ENCODE measurements around the gene STARD9. TPM values are rescaled to one million over a fixed set of nuclear protein-coding genes. Genes with fewer than 3 reads are reported as not detected.

Gene STARD9
- total and polyA plus RNA-seq, 5 donors from 2014 or later: 0.07 to 9.8 (median 0.16) TPM

DNA sequence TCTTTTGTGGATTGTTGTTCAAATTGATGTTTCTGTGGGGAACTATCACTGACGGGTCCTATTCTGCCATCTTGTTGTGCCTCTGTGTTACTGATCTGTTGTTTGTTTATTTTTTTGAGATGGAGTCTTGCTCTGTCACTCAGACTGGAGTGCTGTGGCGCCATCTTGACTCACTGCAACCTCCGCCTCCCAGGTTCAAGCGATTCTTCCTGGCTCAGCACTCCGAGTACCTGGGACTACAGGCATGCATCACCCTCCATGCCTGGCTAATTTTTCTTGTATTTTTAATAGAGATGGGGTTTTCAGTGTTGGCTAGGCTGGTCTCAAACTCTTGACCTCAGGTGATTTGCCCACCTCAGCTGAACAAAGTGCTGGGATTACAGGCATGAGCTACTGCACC, 129.9 kb downstream of the STARD9 start:
- Mint-ChIP-seq H3K4me3 (no peak overlapping the region), H3K27me3 (peaks cover 4% of the 10 kb centered on the region), H3K36me3 (peaks cover 11% of the 10 kb centered on the region), H3K4me1 (peaks cover 0 to 5% (median 0%) of the 10 kb centered on the region in 4 donors), H3K9me3 (no peaks in the 10 kb centered on the region), H3K27ac (no peak overlapping the region)
- no peak for ATAC-seq (ENCODE audit: low read depth in 2 of 2)
- Histone ChIP-seq H3K36me3 (ENCODE audit: control insufficient read depth, insufficient read depth, low read length) (no peaks in the 10 kb centered on the region), H3K27ac (ENCODE audit: insufficient read depth, low read length, poor library complexity, severe bottlenecking) (no peak overlapping the region), H3K4me3 (ENCODE audit: low read depth, low read length) (no peak overlapping the region), H3K4me1 (ENCODE audit: control insufficient read depth, insufficient read depth, low read length, poor library complexity, severe bottlenecking) (no peaks in the 10 kb centered on the region), H3K9me3 (ENCODE audit: control insufficient read depth in 2 of 2, low read length in 2 of 2) (no peaks in the 10 kb centered on the region), H3K27me3 (ENCODE audit: control insufficient read depth, insufficient read depth, low read length) (no peaks in the 10 kb centered on the region)
- DNase-seq: no peak

DNA sequence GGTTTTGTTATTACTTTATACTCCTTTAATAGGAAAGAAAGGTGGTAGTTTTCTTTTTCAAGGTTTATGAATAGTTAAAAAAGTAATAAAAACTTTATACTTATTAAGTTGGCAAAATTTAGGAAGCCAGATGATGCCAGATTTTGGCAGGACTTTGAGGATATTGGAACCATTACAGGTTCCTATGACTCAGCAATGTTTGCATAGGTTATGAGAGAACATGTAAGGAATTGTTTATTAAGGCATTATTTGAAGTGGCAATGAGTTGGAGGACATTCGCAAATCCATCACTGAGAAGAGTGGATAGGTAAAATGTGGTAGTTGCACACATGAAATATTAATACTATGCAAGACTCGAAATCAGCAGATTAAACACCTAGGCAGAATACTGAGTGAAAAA, 131.7 kb downstream of the STARD9 start:
- Histone ChIP-seq H3K9me3 (ENCODE audit: control insufficient read depth in 2 of 2, low read length in 2 of 2) (no peaks in the 10 kb centered on the region), H3K36me3 (ENCODE audit: control insufficient read depth, insufficient read depth, low read length) (no peaks in the 10 kb centered on the region), H3K4me1 (ENCODE audit: control insufficient read depth, insufficient read depth, low read length, poor library complexity, severe bottlenecking) (no peaks in the 10 kb centered on the region), H3K27me3 (ENCODE audit: control insufficient read depth, insufficient read depth, low read length) (no peaks in the 10 kb centered on the region), H3K27ac (ENCODE audit: insufficient read depth, low read length, poor library complexity, severe bottlenecking) (no peak overlapping the region), H3K4me3 (ENCODE audit: low read depth, low read length) (no peak overlapping the region)
- Mint-ChIP-seq H3K4me1 (peaks cover 0 to 5% (median 0%) of the 10 kb centered on the region in 4 donors), H3K36me3 (peaks cover 3% of the 10 kb centered on the region), H3K4me3 (no peak overlapping the region), H3K9me3 (no peaks in the 10 kb centered on the region), H3K27ac (peak overlapping the region in 1 of 3 donors; percentile 33), H3K27me3 (peaks cover 4% of the 10 kb centered on the region)
- DNase-seq (no peak), ATAC-seq (ENCODE audit: low read depth in 2 of 2) (no peak)

DNA sequence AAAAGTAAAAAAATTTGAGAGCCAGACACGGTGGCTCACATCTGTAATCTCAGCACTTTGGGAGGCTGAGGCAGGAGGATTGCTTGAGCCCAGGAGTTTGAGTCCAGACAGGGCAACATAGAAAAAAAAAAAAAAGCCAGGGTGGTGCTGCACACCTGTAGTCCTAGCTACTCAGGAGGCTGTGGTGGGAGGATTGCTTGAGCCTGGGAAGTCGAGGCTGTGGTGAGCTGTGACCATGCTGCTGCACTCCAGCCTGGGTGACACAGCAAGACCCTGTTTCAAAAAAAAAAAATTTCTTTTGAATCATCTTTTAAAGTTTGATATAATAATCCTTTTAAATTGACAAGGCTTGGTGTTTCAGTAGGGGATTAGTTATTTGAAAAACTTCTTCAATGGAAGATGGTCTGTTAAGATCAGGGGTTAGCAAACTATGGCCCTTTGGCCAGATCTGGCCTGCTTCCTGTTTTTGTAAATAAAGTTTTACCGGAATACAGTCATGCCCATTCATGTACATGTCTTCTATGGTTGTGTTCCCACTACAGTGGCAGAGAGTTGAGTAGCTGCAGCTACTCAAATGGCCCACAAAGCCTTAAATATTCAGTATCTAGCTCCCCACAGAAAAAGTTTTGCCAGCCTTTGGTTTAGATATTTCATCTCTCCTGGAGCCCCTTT, 132.6 kb downstream of the STARD9 start:
- Histone ChIP-seq H3K36me3 (ENCODE audit: control insufficient read depth, insufficient read depth, low read length) (no peaks in the 10 kb centered on the region), H3K27ac (ENCODE audit: insufficient read depth, low read length, poor library complexity, severe bottlenecking) (no peak overlapping the region), H3K4me3 (ENCODE audit: low read depth, low read length) (no peak overlapping the region), H3K27me3 (ENCODE audit: control insufficient read depth, insufficient read depth, low read length) (no peaks in the 10 kb centered on the region), H3K9me3 (ENCODE audit: control insufficient read depth in 2 of 2, low read length in 2 of 2) (no peaks in the 10 kb centered on the region), H3K4me1 (ENCODE audit: control insufficient read depth, insufficient read depth, low read length, poor library complexity, severe bottlenecking) (no peaks in the 10 kb centered on the region)
- Mint-ChIP-seq H3K4me1 (peaks cover 0 to 5% (median 0%) of the 10 kb centered on the region in 4 donors), H3K36me3 (peaks cover 3% of the 10 kb centered on the region), H3K27me3 (peaks cover 4% of the 10 kb centered on the region), H3K9me3 (no peaks in the 10 kb centered on the region), H3K4me3 (no peak overlapping the region), H3K27ac (peak overlapping the region in 1 of 3 donors; percentile 5)
- DNase-seq (no peak), ATAC-seq (ENCODE audit: low read depth in 2 of 2) (no peak)

DNA sequence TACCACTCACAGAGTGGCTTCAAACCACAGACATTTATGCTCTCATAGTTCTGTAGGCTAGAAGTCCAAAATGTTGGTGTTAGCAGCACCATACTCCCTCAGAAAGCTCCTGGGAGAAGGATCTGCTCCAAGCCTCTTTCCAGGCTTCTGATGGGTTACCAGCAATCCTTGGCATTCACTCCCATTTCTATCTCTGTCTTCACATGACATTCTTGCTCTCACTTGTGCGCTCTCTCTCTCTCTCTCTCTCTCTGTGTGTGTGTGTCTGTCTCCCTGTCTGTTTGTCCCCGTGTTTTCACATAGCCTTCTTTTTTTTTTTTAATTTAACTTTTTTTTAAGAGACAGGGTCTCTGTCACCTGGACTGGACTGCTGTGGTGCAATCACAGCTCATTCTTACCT, 135.3 kb downstream of the STARD9 start:
- no peaks in the 10 kb centered on the region for H3K4me1 Mint-ChIP-seq
- no peaks in the 10 kb centered on the region for H3K27me3 ChIP-seq (ENCODE audit: control insufficient read depth, insufficient read depth, low read length)
- H3K27ac Mint-ChIP-seq: peak overlapping the region in 1 of 3 donors; percentile 5
- H3K4me3 ChIP-seq (ENCODE audit: low read depth, low read length): no peak overlapping the region
- no peak overlapping the region for H3K4me3 Mint-ChIP-seq
- peaks cover 3% of the 10 kb centered on the region for H3K36me3 Mint-ChIP-seq
- H3K9me3 Mint-ChIP-seq: no peaks in the 10 kb centered on the region
- no peaks in the 10 kb centered on the region for H3K4me1 ChIP-seq (ENCODE audit: control insufficient read depth, insufficient read depth, low read length, poor library complexity, severe bottlenecking)
- no peaks in the 10 kb centered on the region for H3K9me3 ChIP-seq (ENCODE audit: control insufficient read depth in 2 of 2, low read length in 2 of 2)
- H3K36me3 ChIP-seq (ENCODE audit: control insufficient read depth, insufficient read depth, low read length): no peaks in the 10 kb centered on the region
- DNase-seq: no peak
- H3K27me3 Mint-ChIP-seq: peaks cover 4% of the 10 kb centered on the region
- no peak overlapping the region for H3K27ac ChIP-seq (ENCODE audit: insufficient read depth, low read length, poor library complexity, severe bottlenecking)
- no peak for ATAC-seq (ENCODE audit: low read depth in 2 of 2)

DNA sequence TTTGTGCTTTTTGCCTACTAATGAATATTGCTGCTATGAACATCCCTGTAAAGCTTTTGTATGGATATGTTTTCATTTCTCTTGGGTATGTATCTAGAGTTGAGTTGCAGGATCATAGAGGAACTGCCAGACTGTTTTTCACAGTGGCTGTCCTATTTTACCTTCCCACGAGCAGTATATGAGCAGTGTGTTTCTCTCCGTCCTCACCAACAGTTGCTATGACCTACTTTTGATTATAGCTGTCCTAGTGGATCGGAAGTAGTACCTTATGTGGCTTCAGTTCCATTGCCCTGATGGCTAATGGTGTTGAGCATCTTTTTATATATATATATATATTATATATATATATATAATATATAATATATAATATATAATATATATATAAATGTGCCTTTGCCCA, 136.3 kb downstream of the STARD9 start:
- H3K27me3 ChIP-seq (ENCODE audit: control insufficient read depth, insufficient read depth, low read length): no peaks in the 10 kb centered on the region
- no peaks in the 10 kb centered on the region for H3K9me3 Mint-ChIP-seq
- H3K4me3 ChIP-seq (ENCODE audit: low read depth, low read length): no peak overlapping the region
- no peaks in the 10 kb centered on the region for H3K4me1 ChIP-seq (ENCODE audit: control insufficient read depth, insufficient read depth, low read length, poor library complexity, severe bottlenecking)
- peaks cover 4% of the 10 kb centered on the region for H3K27me3 Mint-ChIP-seq
- ATAC-seq (ENCODE audit: low read depth in 2 of 2) (no peak), DNase-seq (no peak)
- H3K27ac ChIP-seq (ENCODE audit: insufficient read depth, low read length, poor library complexity, severe bottlenecking): no peak overlapping the region
- no peaks in the 10 kb centered on the region for H3K36me3 ChIP-seq (ENCODE audit: control insufficient read depth, insufficient read depth, low read length)
- no peaks in the 10 kb centered on the region for H3K4me1 Mint-ChIP-seq
- H3K9me3 ChIP-seq (ENCODE audit: control insufficient read depth in 2 of 2, low read length in 2 of 2): no peaks in the 10 kb centered on the region
- H3K4me3 Mint-ChIP-seq: no peak overlapping the region
- no peak overlapping the region for H3K27ac Mint-ChIP-seq
- H3K36me3 Mint-ChIP-seq: peaks cover 3% of the 10 kb centered on the region

DNA sequence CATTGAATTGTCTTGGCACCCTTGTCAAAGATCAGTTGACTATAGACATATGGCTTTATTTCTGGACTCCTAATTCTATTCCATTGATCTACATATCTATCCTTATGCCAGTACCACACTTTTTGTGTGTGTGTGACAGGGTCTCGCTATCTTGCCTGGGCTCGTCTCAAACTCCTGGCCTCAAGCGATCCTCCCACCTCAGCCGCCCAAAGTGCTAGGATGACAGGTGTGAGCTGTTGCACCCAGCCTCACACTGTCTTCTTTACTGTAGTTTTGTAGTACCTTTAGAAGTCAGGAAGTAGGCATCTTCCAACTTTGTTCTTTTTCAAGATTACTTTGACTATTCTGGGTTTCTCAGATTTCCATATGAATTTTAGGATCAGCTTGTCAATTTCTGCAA, 137.2 kb downstream of the STARD9 start:
- Mint-ChIP-seq H3K27ac (no peak overlapping the region), H3K36me3 (no peaks in the 10 kb centered on the region), H3K4me1 (no peaks in the 10 kb centered on the region), H3K4me3 (no peak overlapping the region), H3K27me3 (peaks cover 2% of the 10 kb centered on the region), H3K9me3 (no peaks in the 10 kb centered on the region)
- DNase-seq: no peak
- H3K4me1 ChIP-seq (ENCODE audit: control insufficient read depth, insufficient read depth, low read length, poor library complexity, severe bottlenecking): no peaks in the 10 kb centered on the region
- H3K27ac ChIP-seq (ENCODE audit: insufficient read depth, low read length, poor library complexity, severe bottlenecking): no peak overlapping the region
- H3K9me3 ChIP-seq (ENCODE audit: control insufficient read depth in 2 of 2, low read length in 2 of 2): no peaks in the 10 kb centered on the region
- H3K27me3 ChIP-seq (ENCODE audit: control insufficient read depth, insufficient read depth, low read length): no peaks in the 10 kb centered on the region
- ATAC-seq (ENCODE audit: low read depth in 2 of 2): no peak
- no peak overlapping the region for H3K4me3 ChIP-seq (ENCODE audit: low read depth, low read length)
- H3K36me3 ChIP-seq (ENCODE audit: control insufficient read depth, insufficient read depth, low read length): no peaks in the 10 kb centered on the region

DNA sequence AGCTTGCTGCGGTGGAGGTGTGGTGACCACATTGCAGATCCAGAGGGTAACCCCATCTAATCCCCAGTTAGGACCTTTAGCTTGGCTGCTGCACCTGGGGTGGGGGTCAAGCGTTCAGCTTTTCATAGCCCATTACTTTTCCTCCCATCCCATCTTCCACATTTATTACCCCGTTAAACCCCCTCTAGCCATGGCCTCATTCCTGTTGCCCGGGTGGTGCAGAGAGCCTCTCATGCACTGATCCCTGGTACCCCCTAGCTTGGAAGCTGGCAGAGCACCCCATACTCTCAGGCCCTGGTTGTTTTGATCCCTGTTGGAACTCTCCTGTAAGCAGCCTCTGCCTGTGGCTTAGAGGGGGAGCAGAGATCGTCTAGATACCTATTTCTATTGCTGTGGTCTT, 140.7 kb downstream of the STARD9 start:
- DNase-seq (no peak), ATAC-seq (ENCODE audit: low read depth in 2 of 2) (no peak)
- H3K36me3 ChIP-seq (ENCODE audit: control insufficient read depth, insufficient read depth, low read length): peaks cover 3% of the 10 kb centered on the region
- H3K9me3 ChIP-seq (ENCODE audit: control insufficient read depth in 2 of 2, low read length in 2 of 2): no peaks in the 10 kb centered on the region
- Mint-ChIP-seq H3K4me1 (no peaks in the 10 kb centered on the region), H3K4me3 (no peak overlapping the region), H3K36me3 (peaks cover 14% of the 10 kb centered on the region), H3K27me3 (no peaks in the 10 kb centered on the region), H3K9me3 (no peaks in the 10 kb centered on the region), H3K27ac (peak overlapping the region in 1 of 3 donors; percentile 20)
- no peaks in the 10 kb centered on the region for H3K27me3 ChIP-seq (ENCODE audit: control insufficient read depth, insufficient read depth, low read length)
- H3K4me1 ChIP-seq (ENCODE audit: control insufficient read depth, insufficient read depth, low read length, poor library complexity, severe bottlenecking): no peaks in the 10 kb centered on the region
- no peak overlapping the region for H3K4me3 ChIP-seq (ENCODE audit: low read depth, low read length)
- H3K27ac ChIP-seq (ENCODE audit: insufficient read depth, low read length, poor library complexity, severe bottlenecking): no peak overlapping the region

DNA sequence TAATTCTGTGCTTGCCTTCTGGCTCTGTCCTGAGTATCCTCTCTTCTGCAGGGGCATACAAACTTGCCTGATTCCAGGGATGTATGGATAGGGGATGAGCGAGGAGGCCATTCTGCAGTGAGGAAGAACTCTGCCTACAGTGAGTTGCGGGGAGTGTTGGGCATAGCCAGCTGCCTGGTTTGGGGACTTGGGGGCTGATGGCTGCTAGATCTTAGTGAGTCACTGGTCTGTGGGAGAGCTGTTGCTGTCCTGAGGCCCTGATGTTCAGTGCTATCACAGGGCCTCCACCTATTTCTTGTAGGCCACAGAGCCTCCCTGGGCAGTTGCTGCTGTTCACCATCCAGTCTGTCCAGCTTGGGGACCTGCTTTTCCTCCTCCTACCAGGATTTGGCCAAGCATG, 141.2 kb downstream of the STARD9 start:
- Histone ChIP-seq H3K36me3 (ENCODE audit: control insufficient read depth, insufficient read depth, low read length) (peaks cover 4% of the 10 kb centered on the region), H3K27ac (ENCODE audit: insufficient read depth, low read length, poor library complexity, severe bottlenecking) (no peak overlapping the region), H3K9me3 (ENCODE audit: control insufficient read depth in 2 of 2, low read length in 2 of 2) (no peaks in the 10 kb centered on the region), H3K27me3 (ENCODE audit: control insufficient read depth, insufficient read depth, low read length) (no peaks in the 10 kb centered on the region), H3K4me1 (ENCODE audit: control insufficient read depth, insufficient read depth, low read length, poor library complexity, severe bottlenecking) (no peaks in the 10 kb centered on the region), H3K4me3 (ENCODE audit: low read depth, low read length) (no peak overlapping the region)
- DNase-seq (no peak), ATAC-seq (ENCODE audit: low read depth in 2 of 2) (no peak)
- H3K27ac Mint-ChIP-seq: peak overlapping the region in 2 of 3 donors; percentile 4 to 20
- no peaks in the 10 kb centered on the region for H3K9me3 Mint-ChIP-seq
- peaks cover 14% of the 10 kb centered on the region for H3K36me3 Mint-ChIP-seq
- no peak overlapping the region for H3K4me3 Mint-ChIP-seq
- no peaks in the 10 kb centered on the region for H3K4me1 Mint-ChIP-seq
- no peaks in the 10 kb centered on the region for H3K27me3 Mint-ChIP-seq
